Measurements from ENCODE around the gene HDGFL2. TPM values are rescaled to one million over a fixed set of nuclear protein-coding genes. Genes with fewer than 3 reads are reported as not detected.

The HDGFL2 gene
- total RNA-seq, 1 donor from 2014 or later, result 79.8 TPM

DNA sequence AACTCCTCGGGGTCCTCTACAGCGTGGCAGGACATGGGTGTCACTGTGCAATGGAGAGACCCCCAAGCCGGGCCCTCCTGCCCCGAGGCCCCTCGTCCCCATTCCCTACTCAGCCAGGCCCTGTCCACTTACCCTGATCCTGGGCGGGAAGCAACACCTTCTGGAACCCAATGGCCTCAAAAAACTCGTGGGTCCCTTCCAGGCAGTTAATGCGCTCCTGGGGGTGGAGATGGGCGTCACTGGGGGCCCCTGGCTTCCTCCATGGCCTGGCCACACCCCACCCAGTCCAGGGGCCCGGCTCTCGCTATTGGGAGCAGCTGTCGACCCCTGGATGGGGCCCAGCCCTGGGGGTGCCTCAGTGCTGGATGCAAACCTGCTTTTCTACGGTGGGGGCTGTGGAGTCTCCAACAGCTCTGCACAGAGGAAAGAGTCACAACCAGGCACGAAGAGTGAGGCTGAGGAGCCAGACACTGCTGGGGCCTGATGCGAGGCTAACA is 25.3 kb upstream of the HDGFL2 start:
- Mint-ChIP-seq H3K27ac (ENCODE audit: unreplicated experiment) (no peak overlapping the region), H3K27me3 (ENCODE audit: low read depth, unreplicated experiment) (no peaks in the 10 kb centered on the region), H3K9me3 (ENCODE audit: unreplicated experiment) (no peaks in the 10 kb centered on the region), H3K36me3 (ENCODE audit: low read depth, unreplicated experiment) (peaks cover 11% of the 10 kb centered on the region), H3K4me3 (ENCODE audit: unreplicated experiment) (no peak overlapping the region), H3K4me1 (ENCODE audit: low read depth, unreplicated experiment) (no peaks in the 10 kb centered on the region)
- Histone ChIP-seq H2AFZ (ENCODE audit: low read depth, low read length) (no peak overlapping the region), H3K4me2 (ENCODE audit: low read length) (no peak overlapping the region), H3K36me3 (ENCODE audit: insufficient read depth, low read length) (peaks cover 12% of the 10 kb centered on the region), H3K27ac (ENCODE audit: low read depth, low read length) (no peak overlapping the region), H3K4me1 (ENCODE audit: insufficient read depth, low read length) (no peaks in the 10 kb centered on the region), H3K9me3 (ENCODE audit: insufficient read depth, low read depth, low read length) (no peaks in the 10 kb centered on the region), H3K4me3 (ENCODE audit: insufficient read depth, low read depth, low read length) (no peak overlapping the region), H3K27me3 (ENCODE audit: insufficient read depth, low read length) (no peaks in the 10 kb centered on the region), H3K9ac (ENCODE audit: low read length) (no peak overlapping the region), H3K79me2 (ENCODE audit: insufficient read depth, low read length) (peaks cover 4% of the 10 kb centered on the region), H4K20me1 (ENCODE audit: insufficient read depth, low read length) (peaks cover 38% of the 10 kb centered on the region)
- TF ChIP-seq EZH2 (IDR thresholded peaks at IDR 0.05; ENCODE audit: insufficient read depth, low read length), result no peak
- TF ChIP-seq, protein P1, sequence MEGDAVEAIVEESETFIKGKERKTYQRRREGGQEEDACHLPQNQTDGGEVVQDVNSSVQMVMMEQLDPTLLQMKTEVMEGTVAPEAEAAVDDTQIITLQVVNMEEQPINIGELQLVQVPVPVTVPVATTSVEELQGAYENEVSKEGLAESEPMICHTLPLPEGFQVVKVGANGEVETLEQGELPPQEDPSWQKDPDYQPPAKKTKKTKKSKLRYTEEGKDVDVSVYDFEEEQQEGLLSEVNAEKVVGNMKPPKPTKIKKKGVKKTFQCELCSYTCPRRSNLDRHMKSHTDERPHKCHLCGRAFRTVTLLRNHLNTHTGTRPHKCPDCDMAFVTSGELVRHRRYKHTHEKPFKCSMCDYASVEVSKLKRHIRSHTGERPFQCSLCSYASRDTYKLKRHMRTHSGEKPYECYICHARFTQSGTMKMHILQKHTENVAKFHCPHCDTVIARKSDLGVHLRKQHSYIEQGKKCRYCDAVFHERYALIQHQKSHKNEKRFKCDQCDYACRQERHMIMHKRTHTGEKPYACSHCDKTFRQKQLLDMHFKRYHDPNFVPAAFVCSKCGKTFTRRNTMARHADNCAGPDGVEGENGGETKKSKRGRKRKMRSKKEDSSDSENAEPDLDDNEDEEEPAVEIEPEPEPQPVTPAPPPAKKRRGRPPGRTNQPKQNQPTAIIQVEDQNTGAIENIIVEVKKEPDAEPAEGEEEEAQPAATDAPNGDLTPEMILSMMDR (IDR thresholded peaks at IDR 0.05; ENCODE audit: insufficient read depth, low read depth, low read length), result no peak
- no peak for DNase-seq (ENCODE audit: low read depth)
- no peak for FAIRE-seq

GRCh38 chr19:4447327-4448146 is 24.6 kb upstream of the HDGFL2 start:
- no peak overlapping the region for H3K9ac ChIP-seq (ENCODE audit: low read length)
- H3K36me3 Mint-ChIP-seq (ENCODE audit: low read depth, unreplicated experiment), result peaks cover 11% of the 10 kb centered on the region
- H3K27ac Mint-ChIP-seq (ENCODE audit: unreplicated experiment), result no peak overlapping the region
- H3K4me1 ChIP-seq (ENCODE audit: insufficient read depth, low read length), result no peaks in the 10 kb centered on the region
- H3K4me1 Mint-ChIP-seq (ENCODE audit: low read depth, unreplicated experiment), result no peaks in the 10 kb centered on the region
- no peak for TF ChIP-seq EZH2 (IDR thresholded peaks at IDR 0.05; ENCODE audit: insufficient read depth, low read length)
- TF ChIP-seq, protein P1 (IDR thresholded peaks at IDR 0.05; ENCODE audit: insufficient read depth, low read depth, low read length), result no peak
- H3K4me3 Mint-ChIP-seq (ENCODE audit: unreplicated experiment), result no peak overlapping the region
- peaks cover 40% of the 10 kb centered on the region for H4K20me1 ChIP-seq (ENCODE audit: insufficient read depth, low read length)
- no peaks in the 10 kb centered on the region for H3K9me3 Mint-ChIP-seq (ENCODE audit: unreplicated experiment)
- H3K27ac ChIP-seq (ENCODE audit: low read depth, low read length), result no peak overlapping the region
- no peak for DNase-seq (ENCODE audit: low read depth)
- peaks cover 4% of the 10 kb centered on the region for H3K79me2 ChIP-seq (ENCODE audit: insufficient read depth, low read length)
- H3K27me3 ChIP-seq (ENCODE audit: insufficient read depth, low read length), result no peaks in the 10 kb centered on the region
- no peaks in the 10 kb centered on the region for H3K9me3 ChIP-seq (ENCODE audit: insufficient read depth, low read depth, low read length)
- no peak overlapping the region for H3K4me3 ChIP-seq (ENCODE audit: insufficient read depth, low read depth, low read length)
- peaks cover 12% of the 10 kb centered on the region for H3K36me3 ChIP-seq (ENCODE audit: insufficient read depth, low read length)
- FAIRE-seq, result no peak
- no peak overlapping the region for H2AFZ ChIP-seq (ENCODE audit: low read depth, low read length)
- H3K27me3 Mint-ChIP-seq (ENCODE audit: low read depth, unreplicated experiment), result no peaks in the 10 kb centered on the region
- no peak overlapping the region for H3K4me2 ChIP-seq (ENCODE audit: low read length)
